Neural cell (in vitro differentiated cells): ENCODE data around the gene PIGP. TPM values are rescaled to one million over a fixed set of nuclear protein-coding genes. Genes with fewer than 3 reads are reported as not detected.
A peak's percentile ranks its signal among the peaks of the same experiment; 100 is the strongest.

ENCODE experiments used
- H2AFZ ChIP-seq: fragments of 200-600, 300-800 bp; sonication (generic), shearing (Covaris generic); 2 replicates; pipeline ENCODE4 v1.6.0; 2014; ENCODE audit warnings: low read depth, mild to moderate bottlenecking, antibody characterized with exemption, low read length, moderate library complexity
- H3F3A ChIP-seq: fragments of 200-600 bp; shearing (Covaris generic); 2 replicates; pipeline ENCODE4 v1.6.1; 2016; ENCODE audit warnings: mild to moderate bottlenecking, moderate library complexity, mixed read lengths, antibody characterized with exemption, low read length; ENCODE audit not compliant: insufficient read depth, poor library complexity, severe bottlenecking
- H3K27ac ChIP-seq: fragments of 200-600, 300-800 bp; sonication (generic), shearing (Covaris generic); 2 replicates; pipeline ENCODE4 v1.5.1; 2014; ENCODE audit warnings: mild to moderate bottlenecking, low read length, moderate library complexity
- H3K27me3 ChIP-seq: fragments of 300-800, 200-600 bp; sonication (generic), shearing (Covaris generic); 2 replicates; pipeline ENCODE4 v1.6.0; 2014; ENCODE audit warnings: mild to moderate bottlenecking, low read depth, low read length, moderate library complexity; ENCODE audit not compliant: insufficient read depth
- H3K36me3 ChIP-seq: fragments of 300-800, 200-600 bp; sonication (generic), shearing (Covaris generic); 2 replicates; pipeline ENCODE4 v1.5.1; 2014; ENCODE audit warnings: mild to moderate bottlenecking, antibody characterized with exemption, low read length, moderate library complexity; ENCODE audit not compliant: insufficient read depth
- H3K4me2 ChIP-seq: fragments of 300-800, 200-600 bp; sonication (generic), shearing (Covaris generic); 2 replicates; pipeline ENCODE4 v1.6.0; 2014; ENCODE audit warnings: mild to moderate bottlenecking, low read length
- H3K4me3 ChIP-seq: fragments of 300-800, 200-600 bp; sonication (generic), shearing (Covaris generic); 2 replicates; pipeline ENCODE4 v1.5.1; 2014; ENCODE audit warnings: mild to moderate bottlenecking, low read length, moderate library complexity
- H3K79me2 ChIP-seq: fragments of 200-600 bp; shearing (Covaris generic); replicated peaks from 2 replicates; pipeline ENCODE4 v1.6.0; 2014; ENCODE audit warnings: mild to moderate bottlenecking, low read length, moderate library complexity; ENCODE audit not compliant: insufficient read depth
- H3K9ac ChIP-seq: fragments of 300-800, 200-600 bp; sonication (generic), shearing (Covaris generic); 2 replicates; pipeline ENCODE4 v1.6.1; 2016; ENCODE audit warnings: mild to moderate bottlenecking, low read length, mixed read lengths
- H3K9me2 ChIP-seq: fragments of 200-600 bp; shearing (Covaris generic); 2 replicates; pipeline ENCODE4 v1.6.1; 2016; ENCODE audit warnings: mild to moderate bottlenecking, low read length, mixed read lengths; ENCODE audit not compliant: insufficient read depth
- H3K9me3 ChIP-seq: fragments of 200-600, 300-800 bp; sonication (generic), shearing (Covaris generic); 2 replicates; pipeline ENCODE4 v1.6.1; 2016; ENCODE audit warnings: mild to moderate bottlenecking, mixed run types, low read length, moderate library complexity, mixed read lengths
- H4K20me1 ChIP-seq: fragments of 200-600 bp; shearing (Covaris generic); 2 replicates; pipeline ENCODE4 v1.6.1; 2016; ENCODE audit warnings: mild to moderate bottlenecking, mixed run types; ENCODE audit not compliant: insufficient read depth
- CTCF ChIP-seq: fragments of 450-650 bp; IDR thresholded peaks from 2 replicates; pipeline ENCODE4 v1.5.1; 2014; ENCODE audit warnings: antibody characterized with exemption, mild to moderate bottlenecking, moderate library complexity; ENCODE audit not compliant: poor library complexity, severe bottlenecking
- EP300 ChIP-seq: fragments of 450-650 bp; conservative IDR thresholded peaks from 2 replicates; pipeline ENCODE4 v1.6.1; 2014; ENCODE audit warnings: antibody characterized with exemption, mild to moderate bottlenecking, moderate library complexity; ENCODE audit not compliant: poor library complexity, severe bottlenecking
- EZH2 ChIP-seq: fragments of 200-600, 300-800 bp; shearing (Covaris generic), sonication (generic); IDR thresholded peaks from 2 replicates; pipeline ENCODE4 v1.6.1; 2014; ENCODE audit warnings: antibody characterized with exemption, low read length, borderline replicate concordance, mild to moderate bottlenecking; ENCODE audit not compliant: insufficient read depth, poor library complexity, severe bottlenecking
- MXI1 ChIP-seq: fragments of 450-650 bp; conservative IDR thresholded peaks from 2 replicates; pipeline ENCODE4 v1.6.1; 2014; ENCODE audit warnings: antibody characterized with exemption, mild to moderate bottlenecking; ENCODE audit not compliant: poor library complexity, severe bottlenecking
- POLR2AphosphoS5 ChIP-seq: IDR thresholded peaks from 2 replicates; pipeline ENCODE4 v1.6.1; 2012
- RAD21 ChIP-seq: fragments of 450-650 bp; conservative IDR thresholded peaks from 2 replicates; pipeline ENCODE4 v1.6.1; 2014; ENCODE audit warnings: antibody characterized with exemption, mild to moderate bottlenecking, moderate library complexity
- REST ChIP-seq: IDR thresholded peaks from 2 replicates; pipeline ENCODE4 v1.6.1; 2012; ENCODE audit warnings: borderline replicate concordance
- SMC3 ChIP-seq: fragments of 450-650 bp; conservative IDR thresholded peaks from 2 replicates; pipeline ENCODE4 v1.6.1; 2014; ENCODE audit warnings: antibody characterized with exemption, mild to moderate bottlenecking, moderate library complexity; ENCODE audit not compliant: poor library complexity
- TAF1 ChIP-seq: IDR thresholded peaks from 2 replicates; pipeline ENCODE4 v1.6.1; 2012; ENCODE audit warnings: low read depth
- polyA plus RNA-seq: library from polyadenylated mRNA; depleted of rRNA; stranded (reverse); fragments of >200 nt; gene quantifications from 2 replicates; pipeline ENCODE4 v1.2.3, GENCODE V29; 2014

Gene PIGP
- polyA plus RNA-seq, 1 donor from 2014 or later, result 38.5 TPM

- Histone ChIP-seq H3K9me3 (no peaks in the 10 kb centered on the region), H3K27me3 (no peaks in the 10 kb centered on the region), H4K20me1 (no peaks in the 10 kb centered on the region), H3K9ac (peak overlapping the region; percentile 24), H3K36me3 (no peaks in the 10 kb centered on the region), H3K27ac (peak overlapping the region; percentile 97), H3K4me2 (peak overlapping the region; percentile 42), H2AFZ (no peak overlapping the region), H3F3A (peaks cover 5% of the 10 kb centered on the region), H3K79me2 (peaks cover 5% of the 10 kb centered on the region), H3K4me3 (peak overlapping the region; percentile 38), H3K9me2 (no peaks in the 10 kb centered on the region)
- TF ChIP-seq MXI1, result no peak
- TF ChIP-seq EP300, result no peak
- TF ChIP-seq CTCF, result no peak
- TF ChIP-seq POLR2AphosphoS5, result no peak
- no peak for TF ChIP-seq REST
Measured at GRCh38 chr21:37061926-37062592, 10.8 kb downstream of the PIGP start.

- peak overlapping the region; percentile 50 for H3K4me3 ChIP-seq
- TF ChIP-seq TAF1 (no peak), RAD21 (peak; percentile 62), SMC3 (peak; percentile 65), EP300 (peak; percentile 90), POLR2AphosphoS5 (peak; percentile 93), CTCF (peak; percentile 54), REST (peak; percentile 61), MXI1 (peak; percentile 37), EZH2 (no peak)
- H3K27ac ChIP-seq, result peak overlapping the region; percentile 97
- peak overlapping the region; percentile 67 for H3K9ac ChIP-seq
- H3K9me2 ChIP-seq, result no peaks in the 10 kb centered on the region
- H3K36me3 ChIP-seq, result no peaks in the 10 kb centered on the region
- H3K4me2 ChIP-seq, result peak overlapping the region; percentile 56
- H3F3A ChIP-seq, result peaks cover 5% of the 10 kb centered on the region
- H2AFZ ChIP-seq, result no peak overlapping the region
- peaks cover 5% of the 10 kb centered on the region for H3K79me2 ChIP-seq
- H3K27me3 ChIP-seq, result no peaks in the 10 kb centered on the region
- H3K9me3 ChIP-seq, result no peaks in the 10 kb centered on the region
- no peaks in the 10 kb centered on the region for H4K20me1 ChIP-seq
Measured at GRCh38 chr21:37060296-37060695, 12.6 kb downstream of the PIGP start.
